ENCODE results near the gene ASXL3. TPM values are rescaled to one million over a fixed set of nuclear protein-coding genes. Genes with fewer than 3 reads are reported as not detected.

ASXL3 gene
- total and polyA plus RNA-seq, 9 of the 15 experiments (the other 6 are each of a cell fraction or from before 2014, with no cell fraction given) = not detected

GRCh38 chr18:33711514-33711913 lies 133.5 kb downstream of the ASXL3 start (continued):
- TF ChIP-seq ZBTB40 (IDR thresholded peaks at IDR 0.05) = no peak
- no peak for TF ChIP-seq ZBTB40 (CRISPR knock-in tag; IDR thresholded peaks at IDR 0.05)
- no peak for TF ChIP-seq SREBF2 (CRISPR knock-in tag; IDR thresholded peaks at IDR 0.05)
- TF ChIP-seq SAFB (IDR thresholded peaks at IDR 0.05; ENCODE audit: borderline replicate concordance, low read depth, low read length) = no peak
- TF ChIP-seq EP400 (IDR thresholded peaks at IDR 0.05) = no peak
- TF ChIP-seq JUNB (CRISPR knock-in tag; conservative IDR thresholded peaks at IDR 0.05) = no peak
- TF ChIP-seq ZNF644 (tag; IDR thresholded peaks at IDR 0.05; ENCODE audit: low read depth) = no peak
- no peak for TF ChIP-seq DDX20 (tag; IDR thresholded peaks at IDR 0.05; ENCODE audit: low read depth)

Measured in K562 (cell line).